Measurements from ENCODE around the gene SGPL1. TPM values are rescaled to one million over a fixed set of nuclear protein-coding genes. Genes with fewer than 3 reads are reported as not detected.

The SGPL1 gene
- total RNA-seq, 3 donors from 2014 or later (not counting 1 experiment from before 2014, with no cell fraction given): 33.7 to 48.4 (median 47.8) TPM

DNA sequence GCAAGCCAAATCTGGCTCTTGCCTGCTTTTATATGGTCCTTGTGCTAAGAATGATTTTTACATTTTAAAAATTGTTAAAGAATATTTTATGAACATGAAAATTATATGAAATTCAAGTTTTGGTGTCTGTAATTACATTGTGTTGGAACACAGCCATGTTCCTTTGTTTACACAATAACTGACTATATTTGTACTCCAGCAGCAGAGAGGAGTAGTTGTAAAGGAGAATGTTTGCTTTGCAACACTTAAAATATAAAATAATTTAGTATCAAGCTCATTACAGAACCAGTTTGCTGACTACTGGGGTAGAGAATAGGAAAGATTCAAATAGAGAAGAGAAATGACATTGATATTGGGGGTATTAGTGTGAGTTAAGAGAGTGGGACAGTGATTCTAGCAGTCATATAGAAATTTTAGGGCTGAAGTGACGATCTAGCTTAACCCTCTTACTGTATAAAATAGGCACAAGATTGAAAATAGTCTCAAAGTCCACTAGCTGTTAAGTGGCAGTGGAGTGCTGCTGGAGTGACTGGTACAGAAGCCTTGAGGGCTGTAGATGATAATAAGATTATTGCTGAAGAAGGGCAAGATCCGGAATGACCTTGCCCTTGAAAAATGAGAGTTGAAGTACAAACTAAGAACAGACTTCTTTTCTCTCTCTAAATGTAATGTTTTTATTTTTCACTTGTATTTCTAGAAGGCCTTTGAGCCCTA lies 28.2 kb downstream of the SGPL1 start:
- DNase-seq (no peak), ATAC-seq (no peak)
- Histone ChIP-seq H3K9me3 (ENCODE audit: control insufficient read depth, insufficient read depth, low read length) (no peaks in the 10 kb centered on the region), H3K27me3 (ENCODE audit: control insufficient read depth, insufficient read depth, low read length) (no peaks in the 10 kb centered on the region), H3K27ac (ENCODE audit: low read length) (no peak overlapping the region), H3K4me1 (ENCODE audit: control insufficient read depth, insufficient read depth, low read length) (peaks cover 5% of the 10 kb centered on the region), H3K36me3 (ENCODE audit: control insufficient read depth, insufficient read depth, low read length) (peaks cover 14% of the 10 kb centered on the region), H3K4me3 (ENCODE audit: low read length) (no peak overlapping the region)
- Mint-ChIP-seq H3K4me1 (peaks cover 28 to 30% of the 10 kb centered on the region in 2 donors), H3K27me3 (ENCODE audit: low read depth in 2 of 2) (no peaks in the 10 kb centered on the region), H3K27ac (no peak overlapping the region), H3K9me3 (no peaks in the 10 kb centered on the region), H3K36me3 (peaks cover 10% of the 10 kb centered on the region), H3K4me3 (no peak overlapping the region)
- intact Hi-C loops (cut with micrococcal nuclease): no loop called here
- WGBS (ENCODE audit: insufficient coverage): 100% methylated on average over 1 of the region's 2 CpGs
- TF ChIP-seq, protein P1, sequence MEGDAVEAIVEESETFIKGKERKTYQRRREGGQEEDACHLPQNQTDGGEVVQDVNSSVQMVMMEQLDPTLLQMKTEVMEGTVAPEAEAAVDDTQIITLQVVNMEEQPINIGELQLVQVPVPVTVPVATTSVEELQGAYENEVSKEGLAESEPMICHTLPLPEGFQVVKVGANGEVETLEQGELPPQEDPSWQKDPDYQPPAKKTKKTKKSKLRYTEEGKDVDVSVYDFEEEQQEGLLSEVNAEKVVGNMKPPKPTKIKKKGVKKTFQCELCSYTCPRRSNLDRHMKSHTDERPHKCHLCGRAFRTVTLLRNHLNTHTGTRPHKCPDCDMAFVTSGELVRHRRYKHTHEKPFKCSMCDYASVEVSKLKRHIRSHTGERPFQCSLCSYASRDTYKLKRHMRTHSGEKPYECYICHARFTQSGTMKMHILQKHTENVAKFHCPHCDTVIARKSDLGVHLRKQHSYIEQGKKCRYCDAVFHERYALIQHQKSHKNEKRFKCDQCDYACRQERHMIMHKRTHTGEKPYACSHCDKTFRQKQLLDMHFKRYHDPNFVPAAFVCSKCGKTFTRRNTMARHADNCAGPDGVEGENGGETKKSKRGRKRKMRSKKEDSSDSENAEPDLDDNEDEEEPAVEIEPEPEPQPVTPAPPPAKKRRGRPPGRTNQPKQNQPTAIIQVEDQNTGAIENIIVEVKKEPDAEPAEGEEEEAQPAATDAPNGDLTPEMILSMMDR (IDR thresholded peaks at IDR 0.05): no peak

DNA sequence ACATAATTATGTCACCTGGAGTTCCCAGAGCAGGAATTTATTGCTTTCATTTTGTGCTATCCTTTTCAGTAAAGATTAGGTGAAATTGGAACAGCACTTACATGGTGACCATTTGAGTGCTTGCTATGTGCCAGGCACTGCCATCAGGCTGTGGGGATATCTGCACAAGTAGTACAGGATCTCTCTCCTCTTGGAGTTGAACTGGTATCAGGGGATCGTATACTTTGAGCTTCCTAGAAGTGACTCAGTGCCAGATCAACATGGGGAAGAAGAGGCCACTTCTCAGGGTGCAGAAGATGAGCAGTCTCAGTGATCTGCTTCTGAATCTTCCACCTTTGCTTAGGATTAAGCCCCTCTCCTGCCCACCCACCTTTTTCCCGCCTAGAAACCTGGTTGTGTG lies 29.5 kb downstream of the SGPL1 start:
- no peak overlapping the region for H3K4me3 Mint-ChIP-seq
- Histone ChIP-seq H3K36me3 (ENCODE audit: control insufficient read depth, insufficient read depth, low read length) (peaks cover 15% of the 10 kb centered on the region), H3K4me3 (ENCODE audit: low read length) (no peak overlapping the region), H3K9me3 (ENCODE audit: control insufficient read depth, insufficient read depth, low read length) (no peaks in the 10 kb centered on the region), H3K27ac (ENCODE audit: low read length) (no peak overlapping the region), H3K27me3 (ENCODE audit: control insufficient read depth, insufficient read depth, low read length) (no peaks in the 10 kb centered on the region), H3K4me1 (ENCODE audit: control insufficient read depth, insufficient read depth, low read length) (peaks cover 5% of the 10 kb centered on the region)
- TF ChIP-seq, protein P1 (IDR thresholded peaks at IDR 0.05): no peak
- peaks cover 14% of the 10 kb centered on the region for H3K36me3 Mint-ChIP-seq
- ATAC-seq (no peak), DNase-seq (no peak)
- intact Hi-C loops (cut with micrococcal nuclease): no loop called here
- 94% methylated on average over 1 of the region's 2 CpGs for WGBS (ENCODE audit: insufficient coverage)
- no peaks in the 10 kb centered on the region for H3K27me3 Mint-ChIP-seq (ENCODE audit: low read depth in 2 of 2)
- H3K27ac Mint-ChIP-seq: no peak overlapping the region
- H3K9me3 Mint-ChIP-seq: no peaks in the 10 kb centered on the region
- peaks cover 25 to 28% of the 10 kb centered on the region in 2 donors for H3K4me1 Mint-ChIP-seq

DNA sequence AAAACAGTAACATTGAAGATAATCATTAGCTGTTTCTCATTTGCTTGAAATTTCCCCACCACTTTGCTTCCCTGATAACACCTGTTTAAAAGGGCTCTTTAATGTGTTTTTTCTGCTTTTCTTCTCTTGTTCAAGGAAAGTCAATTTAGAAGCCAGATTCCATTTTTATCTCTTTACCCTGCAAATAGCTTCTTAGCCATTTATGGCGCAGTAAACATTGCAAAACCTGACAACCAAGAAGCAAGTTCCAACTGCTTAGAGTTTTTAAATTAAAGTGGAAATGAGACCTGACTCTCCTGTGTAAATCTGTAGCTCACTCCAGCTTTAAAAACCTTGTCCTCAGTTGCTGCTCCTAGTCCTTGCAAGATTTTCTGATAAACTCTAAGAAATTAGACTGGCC lies 30.1 kb downstream of the SGPL1 start:
- H3K36me3 Mint-ChIP-seq: peaks cover 14% of the 10 kb centered on the region

More for the DNA sequence above, 30.1 kb downstream of the SGPL1 start:
- Mint-ChIP-seq H3K9me3 (no peaks in the 10 kb centered on the region), H3K27ac (no peak overlapping the region), H3K27me3 (ENCODE audit: low read depth in 2 of 2) (no peaks in the 10 kb centered on the region), H3K4me3 (no peak overlapping the region), H3K4me1 (peaks cover 19 to 23% of the 10 kb centered on the region in 2 donors)
- ATAC-seq (no peak), DNase-seq (no peak)
- WGBS (ENCODE audit: insufficient coverage): 100% methylated on average over 1 of the region's 1 CpG
- TF ChIP-seq, protein P1 (IDR thresholded peaks at IDR 0.05): no peak
- no peaks in the 10 kb centered on the region for H3K9me3 ChIP-seq (ENCODE audit: control insufficient read depth, insufficient read depth, low read length)
- intact Hi-C loops (cut with micrococcal nuclease): no loop called here
- no peaks in the 10 kb centered on the region for H3K27me3 ChIP-seq (ENCODE audit: control insufficient read depth, insufficient read depth, low read length)
- peaks cover 5% of the 10 kb centered on the region for H3K4me1 ChIP-seq (ENCODE audit: control insufficient read depth, insufficient read depth, low read length)
- H3K27ac ChIP-seq (ENCODE audit: low read length): no peak overlapping the region
- H3K36me3 ChIP-seq (ENCODE audit: control insufficient read depth, insufficient read depth, low read length): peaks cover 17% of the 10 kb centered on the region
- no peak overlapping the region for H3K4me3 ChIP-seq (ENCODE audit: low read length)

Measured in natural killer cell (primary cell).